ENCODE results near the gene KLK1. TPM values are rescaled to one million over a fixed set of nuclear protein-coding genes. Genes with fewer than 3 reads are reported as not detected.

KLK1 gene
- total and polyA plus RNA-seq, 2 of the 13 experiments (the other 11 are each of a cell fraction or from before 2014, with no cell fraction given), result not detected

DNA sequence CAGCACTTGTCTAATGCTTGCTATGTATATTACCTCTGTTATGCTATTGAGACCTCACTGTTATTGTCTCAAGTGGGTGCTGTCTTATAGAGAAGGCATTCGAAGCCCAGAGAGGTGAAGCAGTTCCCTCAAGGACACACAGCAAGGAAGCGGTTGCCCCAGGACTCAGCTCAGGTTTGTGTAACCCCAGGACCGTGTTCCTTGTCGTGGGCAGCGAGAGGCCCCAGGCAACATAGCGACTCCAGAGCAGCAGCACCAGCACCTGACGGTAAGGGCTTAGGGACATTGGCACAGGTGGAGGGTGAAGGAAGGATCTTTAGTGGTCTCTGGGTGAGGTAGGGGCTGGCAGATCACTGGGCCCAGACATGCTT lies 7.4 kb upstream of the KLK1 start:
- no TSS peak for BruUV-seq (replicated peaks)
- Histone ChIP-seq H3K27ac (ENCODE audit: extremely low read length, insufficient read depth, low read length) (no peak overlapping the region), H4K20me1 (ENCODE audit: insufficient read depth, low read length) (no peaks in the 10 kb centered on the region), H3K36me3 (replicated peaks in 1 of 2; ENCODE audit: control insufficient read depth in 1 of 2, insufficient read depth in 2 of 2, low read length in 2 of 2) (no peaks in the 10 kb centered on the region), H2AFZ (ENCODE audit: low read length) (no peak overlapping the region), H3K4me2 (ENCODE audit: low read depth, low read length) (no peak overlapping the region), H3K9ac (ENCODE audit: insufficient read depth, low read depth, low read length) (no peak overlapping the region), H3K27me3 (ENCODE audit: control insufficient read depth in 1 of 2, insufficient read depth in 2 of 2, low read length in 2 of 2) (peaks cover 0 to 44% of the 10 kb centered on the region in 2 experiments; a peak in 2 of 5 replicates), H3K4me1 (ENCODE audit: insufficient read depth, low read length) (peaks cover 10% of the 10 kb centered on the region), H3K9me3 (ENCODE audit: low read length) (no peaks in the 10 kb centered on the region), H3K4me3 (replicated peaks in 1 of 3; ENCODE audit: insufficient read depth in 1 of 3, low read depth in 2 of 3, low read length in 3 of 3) (no peak overlapping the region), H3K79me2 (ENCODE audit: insufficient read depth, low read length) (no peaks in the 10 kb centered on the region)
- no peak for FAIRE-seq
- no peak for DNase-seq (ENCODE audit: low spot score)
- ChIA-PET POLR2A (no interaction called here), CTCF (ENCODE audit: low intra/inter-chr PET ratio, low total read pairs) (no interaction called here)
- intact Hi-C loops (cut with micrococcal nuclease; ENCODE audit: unreplicated experiment), result no loop called here
- 14% methylated on average over 7 of the region's 7 CpGs for WGBS (ENCODE audit: low lambda C conversion rate)
- TF ChIP-seq ZNF768 (CRISPR knock-in tag; IDR thresholded peaks at IDR 0.05) (peak; percentile 88), HNRNPUL1 (IDR thresholded peaks at IDR 0.05; ENCODE audit: low read depth, low read length) (no peak), ZBTB20 (CRISPR knock-in tag; IDR thresholded peaks at IDR 0.05; ENCODE audit: borderline replicate concordance, low read depth) (no peak), TCF7 (IDR thresholded peaks at IDR 0.05; ENCODE audit: low read depth) (no peak), POLR2G (IDR thresholded peaks at IDR 0.05; ENCODE audit: low read depth, low read length) (no peak)
- ATAC-seq, result no peak
- in situ Hi-C loops (cut with HindIII; ENCODE audit: extremely low pct_ligation_motif_present, low pct_unique_long_range_greater_than_20kb), result no loop called here

DNA sequence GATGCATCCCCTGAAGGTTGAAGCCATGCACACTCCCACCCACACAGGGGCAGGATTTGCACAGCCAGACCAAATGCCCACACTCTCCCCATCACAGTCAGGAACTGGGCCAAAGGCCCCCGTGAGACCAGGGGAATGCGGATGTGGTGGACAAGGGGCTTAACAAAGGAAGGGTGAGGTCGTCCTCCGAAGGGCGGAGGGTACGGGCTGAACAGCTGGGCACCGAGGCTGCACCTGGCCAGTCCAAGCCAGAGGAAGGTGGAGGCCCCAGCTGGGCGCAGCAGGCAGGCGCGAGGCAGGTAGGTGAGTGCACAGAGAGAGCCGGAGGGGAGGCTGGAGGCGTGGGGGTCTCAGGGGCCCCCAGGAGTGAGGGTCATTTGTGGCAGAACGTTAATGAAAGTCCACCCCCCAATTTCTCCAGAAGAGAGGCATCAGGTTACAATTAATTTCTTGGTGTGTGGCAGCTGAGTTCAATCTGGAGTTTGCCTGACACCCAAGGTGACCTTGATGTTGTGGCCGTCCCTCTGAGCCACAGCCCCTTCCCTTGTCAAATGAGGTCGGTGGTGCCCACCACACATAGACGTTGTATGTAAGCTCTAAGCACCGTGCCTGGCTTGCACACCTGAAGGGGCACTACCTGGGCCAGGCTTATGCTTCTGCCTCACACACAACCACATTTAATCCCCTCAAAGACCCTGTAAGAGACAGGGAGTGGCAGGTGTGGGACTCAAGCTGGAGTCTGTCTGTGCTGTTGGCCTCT lies 6.9 kb upstream of the KLK1 start:
- ATAC-seq (no peak; the same call in 2 of the 3 replicates), FAIRE-seq (no peak), DNase-seq (ENCODE audit: low spot score) (no peak)
- no peaks in the 10 kb centered on the region for H3K79me2 ChIP-seq (ENCODE audit: insufficient read depth, low read length)
- no peak overlapping the region for H3K9ac ChIP-seq (ENCODE audit: insufficient read depth, low read depth, low read length)
- no peak overlapping the region for H3K4me3 ChIP-seq (replicated peaks in 1 of 3; ENCODE audit: insufficient read depth in 1 of 3, low read depth in 2 of 3, low read length in 3 of 3)
- H3K4me1 ChIP-seq (ENCODE audit: insufficient read depth, low read length), result peaks cover 7% of the 10 kb centered on the region
- BruUV-seq (replicated peaks), result no TSS peak
- intact Hi-C loops (cut with micrococcal nuclease; ENCODE audit: unreplicated experiment) (no loop called here), in situ Hi-C loops (cut with HindIII; ENCODE audit: extremely low pct_ligation_motif_present, low pct_unique_long_range_greater_than_20kb) (no loop called here)
- no peak overlapping the region for H3K4me2 ChIP-seq (ENCODE audit: low read depth, low read length)
- WGBS (ENCODE audit: low lambda C conversion rate), result 12% methylated on average over 16 of the region's 17 CpGs
- H3K36me3 ChIP-seq (replicated peaks in 1 of 2; ENCODE audit: control insufficient read depth in 1 of 2, insufficient read depth in 2 of 2, low read length in 2 of 2), result no peaks in the 10 kb centered on the region
- ChIA-PET POLR2A (interaction anchor here (1.2 kb wide), 1 partner anchor 26 kb away, joined by 3 read pairs; no protein-coding TSS in a partner anchor), CTCF (ENCODE audit: low intra/inter-chr PET ratio, low total read pairs) (no interaction called here)
- no peaks in the 10 kb centered on the region for H3K9me3 ChIP-seq (ENCODE audit: low read length)
- TF ChIP-seq, protein P1, sequence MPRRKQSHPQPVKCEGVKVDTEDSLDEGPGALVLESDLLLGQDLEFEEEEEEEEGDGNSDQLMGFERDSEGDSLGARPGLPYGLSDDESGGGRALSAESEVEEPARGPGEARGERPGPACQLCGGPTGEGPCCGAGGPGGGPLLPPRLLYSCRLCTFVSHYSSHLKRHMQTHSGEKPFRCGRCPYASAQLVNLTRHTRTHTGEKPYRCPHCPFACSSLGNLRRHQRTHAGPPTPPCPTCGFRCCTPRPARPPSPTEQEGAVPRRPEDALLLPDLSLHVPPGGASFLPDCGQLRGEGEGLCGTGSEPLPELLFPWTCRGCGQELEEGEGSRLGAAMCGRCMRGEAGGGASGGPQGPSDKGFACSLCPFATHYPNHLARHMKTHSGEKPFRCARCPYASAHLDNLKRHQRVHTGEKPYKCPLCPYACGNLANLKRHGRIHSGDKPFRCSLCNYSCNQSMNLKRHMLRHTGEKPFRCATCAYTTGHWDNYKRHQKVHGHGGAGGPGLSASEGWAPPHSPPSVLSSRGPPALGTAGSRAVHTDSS (CRISPR knock-in tag; conservative IDR thresholded peaks at IDR 0.05), result no peak
- no peak for TF ChIP-seq DMAP1 (CRISPR knock-in tag; IDR thresholded peaks at IDR 0.05)
- no peak overlapping the region for H3K27ac ChIP-seq (ENCODE audit: extremely low read length, insufficient read depth, low read length)
- peaks cover 0 to 44% of the 10 kb centered on the region in 2 experiments; a peak in 2 of 5 replicates for H3K27me3 ChIP-seq (ENCODE audit: control insufficient read depth in 1 of 2, insufficient read depth in 2 of 2, low read length in 2 of 2)
- H4K20me1 ChIP-seq (ENCODE audit: insufficient read depth, low read length), result no peaks in the 10 kb centered on the region
- no peak overlapping the region for H2AFZ ChIP-seq (ENCODE audit: low read length)

Measured in HepG2 (cell line).